Osteocyte (in vitro differentiated cells): ENCODE results near the gene ENPP4. TPM values are rescaled to one million over a fixed set of nuclear protein-coding genes. Genes with fewer than 3 reads are reported as not detected.
"Not testable (repeated sequence)": the region's sequence is repeated elsewhere in the genome, so short reads cannot be mapped to it uniquely, and the experiment has no call there.

Source experiments
- DNase-seq: peaks from one replicate; pipeline ENCODE4 v3.0.0; 2021; ENCODE audit warnings: mixed read lengths; ENCODE audit not compliant: unreplicated experiment; ENCODE audit errors: extremely low spot score
- H3K27ac Mint-ChIP-seq: one replicate; pipeline ENCODE4 v1.8.0; 2021; ENCODE audit warnings: mild to moderate bottlenecking, mixed read lengths; ENCODE audit not compliant: unreplicated experiment
- H3K27me3 Mint-ChIP-seq: one replicate; pipeline ENCODE4 v1.8.0; 2021; ENCODE audit warnings: mixed read lengths; ENCODE audit not compliant: unreplicated experiment
- H3K36me3 Mint-ChIP-seq: one replicate; pipeline ENCODE4 v1.8.0; 2021; ENCODE audit warnings: mixed read lengths; ENCODE audit not compliant: unreplicated experiment
- H3K4me1 Mint-ChIP-seq: one replicate; pipeline ENCODE4 v1.8.0; 2021; ENCODE audit warnings: mixed read lengths; ENCODE audit not compliant: unreplicated experiment
- H3K4me3 Mint-ChIP-seq: one replicate; pipeline ENCODE4 v1.8.0; 2021; ENCODE audit warnings: mild to moderate bottlenecking, moderate library complexity, mixed read lengths; ENCODE audit not compliant: unreplicated experiment
- H3K9me3 Mint-ChIP-seq: one replicate; pipeline ENCODE4 v1.8.0; 2021; ENCODE audit warnings: mixed read lengths; ENCODE audit not compliant: unreplicated experiment
- CTCF ChIP-seq: fragments of 200-600 bp; sonication (generic); IDR thresholded peaks from 2 replicates; pipeline ENCODE4 v1.5.0; 2021; ENCODE audit warnings: antibody characterized with exemption, mild to moderate bottlenecking, moderate library complexity
- total RNA-seq: library from RNA; stranded (reverse); gene quantifications from 2 replicates; pipeline ENCODE4 v1.2.1, GENCODE V29; 2021

The ENPP4 gene
- total RNA-seq, 1 donor from 2014 or later, result 0.27 TPM

- Mint-ChIP-seq H3K27me3 (peaks cover 58% of the 10 kb centered on the region), H3K9me3 (no peaks in the 10 kb centered on the region), H3K36me3 (no peaks in the 10 kb centered on the region), H3K4me1 (no peaks in the 10 kb centered on the region), H3K27ac (no peak overlapping the region), H3K4me3 (no peak overlapping the region)
- no peak for DNase-seq
- TF ChIP-seq CTCF, result no peak
Observed at GRCh38 chr6:46138281-46138680, 8.5 kb downstream of the ENPP4 start.

- no peak for DNase-seq
- Mint-ChIP-seq H3K9me3 (no peaks in the 10 kb centered on the region), H3K27ac (no peak overlapping the region), H3K36me3 (no peaks in the 10 kb centered on the region), H3K4me3 (no peak overlapping the region), H3K27me3 (peaks cover 27% of the 10 kb centered on the region), H3K4me1 (no peaks in the 10 kb centered on the region)
- TF ChIP-seq CTCF, result no peak
Observed at GRCh38 chr6:46144270-46144669, 14.5 kb downstream of the ENPP4 start.

- not testable (repeated sequence) for H3K4me1 Mint-ChIP-seq, H3K4me3 Mint-ChIP-seq, DNase-seq, H3K9me3 Mint-ChIP-seq, H3K27ac Mint-ChIP-seq, H3K36me3 Mint-ChIP-seq
- H3K27me3 Mint-ChIP-seq, result peaks cover 26% of the 10 kb centered on the region
Observed at GRCh38 chr6:46149066-46149465, 19.3 kb downstream of the ENPP4 start.

- H3K4me3 Mint-ChIP-seq, result no peak overlapping the region
- no peaks in the 10 kb centered on the region for H3K4me1 Mint-ChIP-seq
- H3K36me3 Mint-ChIP-seq, result no peaks in the 10 kb centered on the region
- peaks cover 44% of the 10 kb centered on the region for H3K27me3 Mint-ChIP-seq
- TF ChIP-seq CTCF, result no peak
- no peak for DNase-seq
- H3K27ac Mint-ChIP-seq, result no peak overlapping the region
- no peaks in the 10 kb centered on the region for H3K9me3 Mint-ChIP-seq
Observed at GRCh38 chr6:46156701-46157100, 26.9 kb downstream of the ENPP4 start.

- Mint-ChIP-seq H3K9me3 (no peaks in the 10 kb centered on the region), H3K4me3 (no peak overlapping the region), H3K27me3 (peaks cover 38% of the 10 kb centered on the region), H3K36me3 (no peaks in the 10 kb centered on the region), H3K27ac (no peak overlapping the region), H3K4me1 (no peaks in the 10 kb centered on the region)
- DNase-seq, result no peak
- no peak for TF ChIP-seq CTCF
Observed at GRCh38 chr6:46159229-46159628, 29.4 kb downstream of the ENPP4 start.

GRCh38 chr6:46160102-46160501 is 30.3 kb downstream of the ENPP4 start:
- Mint-ChIP-seq H3K27ac (no peak overlapping the region), H3K36me3 (no peaks in the 10 kb centered on the region), H3K9me3 (no peaks in the 10 kb centered on the region), H3K4me1 (no peaks in the 10 kb centered on the region), H3K4me3 (no peak overlapping the region), H3K27me3 (peaks cover 35% of the 10 kb centered on the region)
- DNase-seq, result no peak
- TF ChIP-seq CTCF, result no peak
